ENCODE results near the gene ZIC2. TPM values are rescaled to one million over a fixed set of nuclear protein-coding genes. Genes with fewer than 3 reads are reported as not detected.

Gene ZIC2
- total RNA-seq, 1 donor from 2014 or later: 1.8 TPM

GRCh38 chr13:99970651-99971575 is 10.7 kb upstream of the ZIC2 start:
- TF ChIP-seq, protein P1, sequence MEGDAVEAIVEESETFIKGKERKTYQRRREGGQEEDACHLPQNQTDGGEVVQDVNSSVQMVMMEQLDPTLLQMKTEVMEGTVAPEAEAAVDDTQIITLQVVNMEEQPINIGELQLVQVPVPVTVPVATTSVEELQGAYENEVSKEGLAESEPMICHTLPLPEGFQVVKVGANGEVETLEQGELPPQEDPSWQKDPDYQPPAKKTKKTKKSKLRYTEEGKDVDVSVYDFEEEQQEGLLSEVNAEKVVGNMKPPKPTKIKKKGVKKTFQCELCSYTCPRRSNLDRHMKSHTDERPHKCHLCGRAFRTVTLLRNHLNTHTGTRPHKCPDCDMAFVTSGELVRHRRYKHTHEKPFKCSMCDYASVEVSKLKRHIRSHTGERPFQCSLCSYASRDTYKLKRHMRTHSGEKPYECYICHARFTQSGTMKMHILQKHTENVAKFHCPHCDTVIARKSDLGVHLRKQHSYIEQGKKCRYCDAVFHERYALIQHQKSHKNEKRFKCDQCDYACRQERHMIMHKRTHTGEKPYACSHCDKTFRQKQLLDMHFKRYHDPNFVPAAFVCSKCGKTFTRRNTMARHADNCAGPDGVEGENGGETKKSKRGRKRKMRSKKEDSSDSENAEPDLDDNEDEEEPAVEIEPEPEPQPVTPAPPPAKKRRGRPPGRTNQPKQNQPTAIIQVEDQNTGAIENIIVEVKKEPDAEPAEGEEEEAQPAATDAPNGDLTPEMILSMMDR (IDR thresholded peaks at IDR 0.05; ENCODE audit: insufficient read depth, low read depth, low read length): no peak
- peak; percentile 84 for TF ChIP-seq EZH2 (IDR thresholded peaks at IDR 0.05; ENCODE audit: insufficient read depth, low read length)
- Histone ChIP-seq H3K9ac (ENCODE audit: low read length) (peak overlapping the region; percentile 32), H3K4me2 (ENCODE audit: low read length) (peak overlapping the region; percentile 80), H3K36me3 (ENCODE audit: insufficient read depth, low read length) (no peaks in the 10 kb centered on the region), H4K20me1 (ENCODE audit: insufficient read depth, low read length) (no peaks in the 10 kb centered on the region), H3K4me3 (ENCODE audit: insufficient read depth, low read depth, low read length) (peak overlapping the region; percentile 47), H3K9me3 (ENCODE audit: insufficient read depth, low read depth, low read length) (peaks cover 4% of the 10 kb centered on the region), H3K27ac (ENCODE audit: low read depth, low read length) (no peak overlapping the region), H3K4me1 (ENCODE audit: insufficient read depth, low read length) (peaks cover 11% of the 10 kb centered on the region), H2AFZ (ENCODE audit: low read depth, low read length) (peak overlapping the region; percentile 39), H3K79me2 (ENCODE audit: insufficient read depth, low read length) (peaks cover 28% of the 10 kb centered on the region), H3K27me3 (ENCODE audit: insufficient read depth, low read length) (peaks cover 74% of the 10 kb centered on the region)
- no peaks in the 10 kb centered on the region for H3K4me1 Mint-ChIP-seq (ENCODE audit: low read depth, unreplicated experiment)
- no peak for FAIRE-seq
- H3K9me3 Mint-ChIP-seq (ENCODE audit: unreplicated experiment): peaks cover 26% of the 10 kb centered on the region
- DNase-seq (ENCODE audit: low read depth): no peak
- peak overlapping the region; percentile 87 for H3K27ac Mint-ChIP-seq (ENCODE audit: unreplicated experiment)
- H3K27me3 Mint-ChIP-seq (ENCODE audit: low read depth, unreplicated experiment): peaks cover 71% of the 10 kb centered on the region
- H3K36me3 Mint-ChIP-seq (ENCODE audit: low read depth, unreplicated experiment): peaks cover 3% of the 10 kb centered on the region
- H3K4me3 Mint-ChIP-seq (ENCODE audit: unreplicated experiment): no peak overlapping the region

- FAIRE-seq: no peak
- peak within 1 kb of the TSS; percentile 87 for H3K27ac Mint-ChIP-seq (ENCODE audit: unreplicated experiment)
- no peak for DNase-seq (ENCODE audit: low read depth)
- Histone ChIP-seq H3K9ac (ENCODE audit: low read length) (peak within 1 kb of the TSS; percentile 32), H3K4me1 (ENCODE audit: insufficient read depth, low read length) (peaks cover 11% of the 10 kb centered on the region), H3K36me3 (ENCODE audit: insufficient read depth, low read length) (no peaks in the 10 kb centered on the region), H3K4me3 (ENCODE audit: insufficient read depth, low read depth, low read length) (peak within 1 kb of the TSS; percentile 47), H3K4me2 (ENCODE audit: low read length) (peak within 1 kb of the TSS; percentile 80), H3K27ac (ENCODE audit: low read depth, low read length) (no peak within 1 kb of the TSS), H4K20me1 (ENCODE audit: insufficient read depth, low read length) (no peaks in the 10 kb centered on the region), H3K9me3 (ENCODE audit: insufficient read depth, low read depth, low read length) (peaks cover 4% of the 10 kb centered on the region), H3K79me2 (ENCODE audit: insufficient read depth, low read length) (peaks cover 24% of the 10 kb centered on the region), H2AFZ (ENCODE audit: low read depth, low read length) (peak within 1 kb of the TSS; percentile 39), H3K27me3 (ENCODE audit: insufficient read depth, low read length) (peaks cover 73% of the 10 kb centered on the region)
- H3K27me3 Mint-ChIP-seq (ENCODE audit: low read depth, unreplicated experiment): peaks cover 71% of the 10 kb centered on the region
- peaks cover 27% of the 10 kb centered on the region for H3K9me3 Mint-ChIP-seq (ENCODE audit: unreplicated experiment)
- H3K4me3 Mint-ChIP-seq (ENCODE audit: unreplicated experiment): peak within 1 kb of the TSS; percentile 20
- H3K4me1 Mint-ChIP-seq (ENCODE audit: low read depth, unreplicated experiment): no peaks in the 10 kb centered on the region
- TF ChIP-seq, protein P1 (IDR thresholded peaks at IDR 0.05; ENCODE audit: insufficient read depth, low read depth, low read length): no peak
- peak; percentile 88 for TF ChIP-seq EZH2 (IDR thresholded peaks at IDR 0.05; ENCODE audit: insufficient read depth, low read length)
- peaks cover 3% of the 10 kb centered on the region for H3K36me3 Mint-ChIP-seq (ENCODE audit: low read depth, unreplicated experiment)
These were observed 9.9 kb upstream of the ZIC2 start, which contains the start of gene ZIC5 for GRCh38 chr13:99971576-99972189. TSS of gene ZIC5 (minus strand) at chr13:99971767. CDS start at chr13:99971603, 164 bp downstream.

Measured in astrocyte (in vitro differentiated cells and primary cell).